Esophagus squamous epithelium (tissue), 4 donors: ENCODE results near the gene PRRX2.

Source experiments
- CTCF ChIP-seq, 6 experiments: fragments of 450-650 bp in 4 of 6; fragments of 200-600 bp in 2 of 6; sonication (generic) in 2 of 6; IDR thresholded peaks; one replicate each; pipeline ENCODE4 v1.5.1; 2016 to 2019; ENCODE audit warnings: antibody characterized with exemption in 6 of 6, mild to moderate bottlenecking in 4 of 6, moderate library complexity in 4 of 6
- POLR2A ChIP-seq, 4 donors: fragments of 450-650 bp; IDR thresholded peaks; one replicate each; pipeline ENCODE4 v1.6.1; 2017; ENCODE audit warnings: antibody characterized with exemption in 4 of 4, mild to moderate bottlenecking in 4 of 4, moderate library complexity in 3 of 4

- TF ChIP-seq POLR2A (IDR thresholded peaks at IDR 0.05), result no peak
- no peak for TF ChIP-seq CTCF (IDR thresholded peaks at IDR 0.05)
Observed at GRCh38 chr9:129694243-129694646, 28.8 kb downstream of the PRRX2 start.
